AG04449 (cell line): Measurements from ENCODE around the gene GGCX.
"Not testable (repeated sequence)": the region's sequence is repeated elsewhere in the genome, so short reads cannot be mapped to it uniquely, and the experiment has no call there.

ENCODE experiments used
- CTCF ChIA-PET: fragments of 350-600 bp; formaldehyde crosslinking; extraction: SDS; loops from one replicate; lab custom pipeline; 2021; ENCODE audit warnings: antibody characterized with exemption; lab: Yijun Ruan, JAX
- POLR2A ChIA-PET: fragments of 400-600, 350-600 bp; formaldehyde crosslinking; extraction: SDS; loops from one replicate; lab custom pipeline; 2020; ENCODE audit warnings: antibody characterized with exemption, inconsistent platforms; lab: Yijun Ruan, JAX
- DNase-seq: peaks from one replicate; pipeline ENCODE4 v3.0.0-alpha.2; 2010; ENCODE audit warnings: low read depth, low spot score
- H3K4me3 ChIP-seq: 2 replicates; pipeline ENCODE4 v1.5.1; 2011; ENCODE audit warnings: low read depth, mild to moderate bottlenecking, control low read depth, low read length
- CTCF ChIP-seq: IDR thresholded peaks from one replicate; pipeline ENCODE4 v1.5.1; 2011; ENCODE audit warnings: mild to moderate bottlenecking, moderate library complexity, low read length, control low read depth, inconsistent platforms; ENCODE audit not compliant: insufficient read depth; ENCODE audit errors: missing control alignments

Gene GGCX

GRCh38 chr2:85594715-85595300 lies 33.5 kb upstream of the GGCX start:
- ChIA-PET POLR2A (interaction anchor here (0.6 to 3.0 kb wide), 9 partner anchors 11 to 240 kb away, joined by 3 to 25 read pairs (median 5); partner anchors contain the start of genes C2orf68, ELMOD3, MAT2A and RETSAT), CTCF (interaction anchor here (0.8 to 2.7 kb wide), 10 partner anchors 8 to 240 kb away, joined by 3 to 11 read pairs (median 4); partner anchors contain the start of gene TMEM150A)
- TF ChIP-seq CTCF, result no peak
- peak overlapping the region; percentile 67 for H3K4me3 ChIP-seq
- no peak for DNase-seq

GRCh38 chr2:85593023-85593422 lies 31.7 kb upstream of the GGCX start:
- CTCF ChIA-PET, result no interaction called here
- H3K4me3 ChIP-seq, result no peak overlapping the region
- POLR2A ChIA-PET, result no interaction called here
- DNase-seq, result no peak
- TF ChIP-seq CTCF, result no peak

- H3K4me3 ChIP-seq, POLR2A ChIA-PET, DNase-seq: not testable (repeated sequence)
- CTCF ChIA-PET, result interaction anchor here (1.9 kb wide), 1 partner anchor 40 kb away, joined by 8 read pairs; no protein-coding TSS in a partner anchor
Observed at GRCh38 chr2:85592299-85592698, 31.0 kb upstream of the GGCX start.

GRCh38 chr2:85591563-85591962 lies 30.3 kb upstream of the GGCX start:
- DNase-seq, result no peak
- CTCF ChIA-PET, result interaction anchor here (1.2 to 1.9 kb wide), 3 partner anchors 33 to 171 kb away, joined by 3 to 8 read pairs (median 5); no protein-coding TSS in a partner anchor
- H3K4me3 ChIP-seq, result no peak overlapping the region
- POLR2A ChIA-PET, result interaction anchor here (0.8 to 3.2 kb wide), 3 partner anchors 10 to 20 kb away, joined by 3 to 15 read pairs (median 7); partner anchors contain the start of genes C2orf68 and TMEM150A
- TF ChIP-seq CTCF, result no peak

GRCh38 chr2:85590950-85591349 lies 29.7 kb upstream of the GGCX start:
- DNase-seq, result no peak
- CTCF ChIA-PET, result interaction anchor here (0.9 to 1.9 kb wide), 4 partner anchors 14 to 170 kb away, joined by 3 to 8 read pairs (median 4); partner anchors contain the start of gene VAMP8
- no peak overlapping the region for H3K4me3 ChIP-seq

More at GRCh38 chr2:85590950-85591349, 29.7 kb upstream of the GGCX start:
- TF ChIP-seq CTCF, result no peak
- POLR2A ChIA-PET, result interaction anchor here (0.5 to 3.2 kb wide), 7 partner anchors 10 to 263 kb away, joined by 3 to 15 read pairs (median 6); partner anchors contain the start of genes C2orf68, GGCX, MAT2A and TGOLN2
